Fibroblast of lung (primary cell): Measurements from ENCODE around the gene MAP3K6. TPM values are rescaled to one million over a fixed set of nuclear protein-coding genes. Genes with fewer than 3 reads are reported as not detected.

Experiments
- DNase-seq, 2 donors: peaks; one replicate each; pipeline versions ENCODE4 v3.0.0 to v3.0.0-alpha.2; 2010; ENCODE audit warnings: low read depth in 2 of 2
- H2AFZ ChIP-seq: 2 replicates; pipeline ENCODE4 v1.5.1; 2012; ENCODE audit warnings: low read length, control low read depth, inconsistent platforms
- H3K27ac ChIP-seq: 2 replicates; pipeline ENCODE4 v1.5.1; 2011; ENCODE audit warnings: low read length, control low read depth; ENCODE audit not compliant: insufficient read depth
- H3K27me3 ChIP-seq: 2 replicates; pipeline ENCODE4 v1.5.1; 2011; ENCODE audit warnings: mild to moderate bottlenecking, low read length; ENCODE audit not compliant: control insufficient read depth, insufficient read depth
- H3K36me3 ChIP-seq: 2 replicates; pipeline ENCODE4 v1.5.1; 2011; ENCODE audit warnings: low read length; ENCODE audit not compliant: control insufficient read depth, insufficient read depth
- H3K4me1 ChIP-seq: 2 replicates; pipeline ENCODE4 v1.5.1; 2011; ENCODE audit warnings: low read length; ENCODE audit not compliant: control insufficient read depth, insufficient read depth; ENCODE audit errors: extremely low read depth
- H3K4me2 ChIP-seq: 2 replicates; pipeline ENCODE4 v1.5.1; 2011; ENCODE audit warnings: low read length, control low read depth; ENCODE audit not compliant: insufficient read depth; ENCODE audit errors: extremely low read depth
- H3K4me3 ChIP-seq, 4 experiments: fragments of 200-600 bp in 1 of 4; sonication (generic) in 1 of 4; replicated peaks in 1 of 4; 2 replicates each; pipeline ENCODE4 v1.5.1; 2011 to 2016; ENCODE audit warnings: low read length in 4 of 4, low read depth in 3 of 4, mild to moderate bottlenecking in 3 of 4, control low read depth in 2 of 4, inconsistent platforms in 1 of 4, mixed read lengths in 1 of 4; ENCODE audit not compliant: insufficient read depth in 1 of 4; ENCODE audit errors: control extremely low read depth in 1 of 4
- H3K79me2 ChIP-seq: 2 replicates; pipeline ENCODE4 v1.5.1; 2012; ENCODE audit warnings: mild to moderate bottlenecking, low read length, inconsistent platforms; ENCODE audit not compliant: control insufficient read depth, insufficient read depth
- H3K9ac ChIP-seq: 2 replicates; pipeline ENCODE4 v1.5.1; 2011; ENCODE audit warnings: mild to moderate bottlenecking, low read length, control low read depth; ENCODE audit not compliant: insufficient read depth
- H3K9me3 ChIP-seq: 2 replicates; pipeline ENCODE4 v1.5.1; 2012; ENCODE audit warnings: low read depth, low read length; ENCODE audit not compliant: control insufficient read depth, insufficient read depth
- H4K20me1 ChIP-seq: 2 replicates; pipeline ENCODE4 v1.5.1; 2011; ENCODE audit warnings: low read length; ENCODE audit not compliant: control insufficient read depth, insufficient read depth; ENCODE audit errors: extremely low read depth
- CTCF ChIP-seq, 2 donors: IDR thresholded peaks in 1 of 2; conservative IDR thresholded peaks in 1 of 2; 1 replicate in 1 of 2; 2 replicates in 1 of 2; pipeline ENCODE4 v1.5.1; 2011 to 2012; ENCODE audit warnings: low read length in 2 of 2, control low read depth in 1 of 2, inconsistent platforms in 1 of 2, low read depth in 1 of 2, mild to moderate bottlenecking in 1 of 2
- EZH2 ChIP-seq: IDR thresholded peaks from 2 replicates; pipeline ENCODE4 v1.5.1; 2012; ENCODE audit warnings: low read length, control low read depth, mild to moderate bottlenecking; ENCODE audit errors: missing control alignments
- polyA plus RNA-seq, 2 donors: library from polyadenylated mRNA; depleted of rRNA in 1 of 2; stranded (reverse) in 1 of 2; unstranded in 1 of 2; fragments of >200 nt; gene quantifications; 2 replicates each; pipeline ENCODE4 v1.2.1, GENCODE V29; 2011 to 2012; ENCODE audit warnings: missing spikeins in 1 of 2
- total RNA-seq: library from RNA; depleted of rRNA; stranded (reverse); fragments of >200 nt; gene quantifications from 2 replicates; pipeline ENCODE4 v1.2.1, GENCODE V29; 2014

Gene MAP3K6
- total and polyA plus RNA-seq, 2 donors (not counting 1 experiment from before 2014, with no cell fraction given) = 8.3 to 11.5 TPM

- no peaks in the 10 kb centered on the region for H3K4me1 ChIP-seq
- H3K79me2 ChIP-seq = no peaks in the 10 kb centered on the region
- H3K4me3 ChIP-seq = no peak overlapping the region
- H4K20me1 ChIP-seq = no peaks in the 10 kb centered on the region
- no peak overlapping the region for H3K9ac ChIP-seq
- no peak overlapping the region for H2AFZ ChIP-seq
- TF ChIP-seq EZH2 (no peak), CTCF (conservative IDR thresholded peaks at IDR 0.05 in 1 of 2, IDR thresholded peaks at IDR 0.05 in 1 of 2; ENCODE audit: low read depth in 1 of 2, low read length in 2 of 2) (no peak)
- no peaks in the 10 kb centered on the region for H3K36me3 ChIP-seq
- H3K27me3 ChIP-seq = peaks cover 4% of the 10 kb centered on the region
- DNase-seq = no peak
- H3K4me2 ChIP-seq = no peak overlapping the region
- H3K27ac ChIP-seq = no peak overlapping the region
- no peaks in the 10 kb centered on the region for H3K9me3 ChIP-seq
Measured at GRCh38 chr1:27383661-27384060, 16.9 kb upstream of the MAP3K6 start.

GRCh38 chr1:27383039-27383605 lies 16.4 kb upstream of the MAP3K6 start, which contains the start of gene CD164L2:
TSS of gene CD164L2 (minus strand) at chr1:27383333. CDS start at chr1:27383239, 94 bp downstream.
- H2AFZ ChIP-seq = no peak within 1 kb of the TSS
- no peak within 1 kb of the TSS for H3K4me2 ChIP-seq
- H3K27ac ChIP-seq = no peak within 1 kb of the TSS
- no peaks in the 10 kb centered on the region for H4K20me1 ChIP-seq
- H3K4me1 ChIP-seq = no peaks in the 10 kb centered on the region
- TF ChIP-seq CTCF (conservative IDR thresholded peaks at IDR 0.05 in 1 of 2, IDR thresholded peaks at IDR 0.05 in 1 of 2; ENCODE audit: low read depth in 1 of 2, low read length in 2 of 2) (no peak), EZH2 (no peak)
- H3K9ac ChIP-seq = no peak within 1 kb of the TSS
- DNase-seq = no peak
- H3K4me3 ChIP-seq = no peak within 1 kb of the TSS
- peaks cover 4% of the 10 kb centered on the region for H3K27me3 ChIP-seq
- no peaks in the 10 kb centered on the region for H3K9me3 ChIP-seq
- H3K36me3 ChIP-seq = no peaks in the 10 kb centered on the region
- H3K79me2 ChIP-seq = no peaks in the 10 kb centered on the region

- TF ChIP-seq CTCF (conservative IDR thresholded peaks at IDR 0.05 in 1 of 2, IDR thresholded peaks at IDR 0.05 in 1 of 2; ENCODE audit: low read depth in 1 of 2, low read length in 2 of 2) = no peak
- no peak for TF ChIP-seq EZH2
- H3K9me3 ChIP-seq = no peaks in the 10 kb centered on the region
- H3K4me2 ChIP-seq = no peak overlapping the region
- no peaks in the 10 kb centered on the region for H3K36me3 ChIP-seq
- H3K27me3 ChIP-seq = peaks cover 4% of the 10 kb centered on the region
- H3K27ac ChIP-seq = no peak overlapping the region
- DNase-seq = no peak
- H3K4me3 ChIP-seq = no peak overlapping the region
- H3K4me1 ChIP-seq = no peaks in the 10 kb centered on the region
- H3K9ac ChIP-seq = no peak overlapping the region
- no peaks in the 10 kb centered on the region for H3K79me2 ChIP-seq
- H2AFZ ChIP-seq = no peak overlapping the region
- H4K20me1 ChIP-seq = no peaks in the 10 kb centered on the region
Measured at GRCh38 chr1:27381969-27382762, 15.4 kb upstream of the MAP3K6 start.
